ENCODE data around the gene ENO3.

ENO3 gene

GRCh38 chr17:5003214-5003867 lies 52.4 kb downstream of the ENO3 start:
- TF ChIP-seq, protein P1, sequence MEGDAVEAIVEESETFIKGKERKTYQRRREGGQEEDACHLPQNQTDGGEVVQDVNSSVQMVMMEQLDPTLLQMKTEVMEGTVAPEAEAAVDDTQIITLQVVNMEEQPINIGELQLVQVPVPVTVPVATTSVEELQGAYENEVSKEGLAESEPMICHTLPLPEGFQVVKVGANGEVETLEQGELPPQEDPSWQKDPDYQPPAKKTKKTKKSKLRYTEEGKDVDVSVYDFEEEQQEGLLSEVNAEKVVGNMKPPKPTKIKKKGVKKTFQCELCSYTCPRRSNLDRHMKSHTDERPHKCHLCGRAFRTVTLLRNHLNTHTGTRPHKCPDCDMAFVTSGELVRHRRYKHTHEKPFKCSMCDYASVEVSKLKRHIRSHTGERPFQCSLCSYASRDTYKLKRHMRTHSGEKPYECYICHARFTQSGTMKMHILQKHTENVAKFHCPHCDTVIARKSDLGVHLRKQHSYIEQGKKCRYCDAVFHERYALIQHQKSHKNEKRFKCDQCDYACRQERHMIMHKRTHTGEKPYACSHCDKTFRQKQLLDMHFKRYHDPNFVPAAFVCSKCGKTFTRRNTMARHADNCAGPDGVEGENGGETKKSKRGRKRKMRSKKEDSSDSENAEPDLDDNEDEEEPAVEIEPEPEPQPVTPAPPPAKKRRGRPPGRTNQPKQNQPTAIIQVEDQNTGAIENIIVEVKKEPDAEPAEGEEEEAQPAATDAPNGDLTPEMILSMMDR (conservative IDR thresholded peaks at IDR 0.05; ENCODE audit: low read depth, low read length) = no peak
- no peak overlapping the region for H3K4me3 ChIP-seq (ENCODE audit: low read length)
- DNase-seq (ENCODE audit: low read depth) = no peak

Data from retinal pigment epithelial cell (primary cell).